DND-41 (cell line): ENCODE results near the gene COG3.
A peak's percentile ranks its signal among the peaks of the same experiment; 100 is the strongest.

ENCODE experiments used
- CTCF ChIP-seq: IDR thresholded peaks from 2 replicates; pipeline ENCODE4 v1.5.1; 2012; ENCODE audit warnings: borderline replicate concordance, low read length, moderate library complexity, mild to moderate bottlenecking; ENCODE audit not compliant: poor library complexity, severe bottlenecking; ENCODE audit errors: extremely low read depth
- EZH2 ChIP-seq: IDR thresholded peaks from 3 replicates; pipeline ENCODE4 v1.6.1; 2012; ENCODE audit warnings: borderline replicate concordance, low read depth, mild to moderate bottlenecking, moderate library complexity, low read length, inconsistent platforms; ENCODE audit not compliant: severe bottlenecking

- TF ChIP-seq CTCF (peak; percentile 36), EZH2 (no peak)
These were observed 8.9 kb downstream of the COG3 start for GRCh38 chr13:45473627-45474026.
